GM21737 (cell line): ENCODE measurements around the gene PCDH11Y.
"Not testable (repeated sequence)": the region's sequence is repeated elsewhere in the genome, so short reads cannot be mapped to it uniquely, and the experiment has no call there.

Source experiments
- ATAC-seq: cut with Tn5 transposase; IDR thresholded peaks from one replicate; pipeline ENCODE4 v1.9.1; 2021; ENCODE audit warnings: mild to moderate bottlenecking, moderate library complexity; ENCODE audit not compliant: unreplicated experiment

The PCDH11Y gene

GRCh38 chrY:5000057-5000456 lies at the start of gene PCDH11Y:
Gene PCDH11Y, plus strand, starts transcription at chrY:5000296. Its CDS starts 56,804 bp downstream, at chrY:5057100.
- not testable (repeated sequence) for ATAC-seq

GRCh38 chrY:4967894-4968293 lies 32.2 kb upstream of the PCDH11Y start:
- ATAC-seq, result not testable (repeated sequence)

- ATAC-seq, result peak; percentile 100
These were observed 8.2 kb upstream of the PCDH11Y start for GRCh38 chrY:4991743-4992400.

- ATAC-seq, result not testable (repeated sequence)
These were observed 5.2 kb upstream of the PCDH11Y start for GRCh38 chrY:4994892-4995291.

GRCh38 chrY:5002476-5003184 lies 2.5 kb downstream of the PCDH11Y start:
- ATAC-seq, result not testable (repeated sequence)

GRCh38 chrY:5038972-5039523 lies 39.0 kb downstream of the PCDH11Y start:
- not testable (repeated sequence) for ATAC-seq

- not testable (repeated sequence) for ATAC-seq
These were observed 82.9 kb downstream of the PCDH11Y start for GRCh38 chrY:5083017-5083416.

GRCh38 chrY:5182998-5183397 lies 182.9 kb downstream of the PCDH11Y start:
- not testable (repeated sequence) for ATAC-seq

- ATAC-seq, result not testable (repeated sequence)
These were observed 215.0 kb downstream of the PCDH11Y start for GRCh38 chrY:5215116-5215515.

GRCh38 chrY:5324931-5325330 lies 324.8 kb downstream of the PCDH11Y start:
- not testable (repeated sequence) for ATAC-seq

GRCh38 chrY:5342220-5342619 lies 342.1 kb downstream of the PCDH11Y start:
- not testable (repeated sequence) for ATAC-seq

GRCh38 chrY:5543705-5544104 lies 543.6 kb downstream of the PCDH11Y start:
- ATAC-seq, result not testable (repeated sequence)

GRCh38 chrY:5638589-5638988 lies 638.5 kb downstream of the PCDH11Y start:
- ATAC-seq, result not testable (repeated sequence)

GRCh38 chrY:5679265-5679664 lies 679.2 kb downstream of the PCDH11Y start:
- not testable (repeated sequence) for ATAC-seq

GRCh38 chrY:5708727-5709126 lies 708.6 kb downstream of the PCDH11Y start:
- not testable (repeated sequence) for ATAC-seq

GRCh38 chrY:5709788-5710381 lies 709.8 kb downstream of the PCDH11Y start:
- not testable (repeated sequence) for ATAC-seq

- ATAC-seq, result not testable (repeated sequence)
These were observed 761.3 kb downstream of the PCDH11Y start for GRCh38 chrY:5761403-5761802.

GRCh38 chrY:5776485-5776884 lies 776.4 kb downstream of the PCDH11Y start:
- not testable (repeated sequence) for ATAC-seq
